IMR-90 (cell line): ENCODE data around the gene ATP10A. TPM values are rescaled to one million over a fixed set of nuclear protein-coding genes. Genes with fewer than 3 reads are reported as not detected.

Source experiments
- ATAC-seq: fragments of 200-7000 bp; cut with Tn5 transposase; 2 replicates; pipeline ENCODE4 v1.9.1; 2020; ENCODE audit warnings: low read depth, mild to moderate bottlenecking, moderate library complexity
- BruUV-seq: library from RNA; stranded (reverse); fragments of 400-500 nt; replicated peaks from 2 replicates; lab custom pipeline; 2021; lab: Mats Ljungman, UMichigan
- CTCF ChIA-PET: fragments of 300-600 bp; formaldehyde crosslinking; extraction: SDS; loops from one replicate; lab custom pipeline; 2021; ENCODE audit warnings: antibody characterized with exemption; lab: Yijun Ruan, JAX
- POLR2A ChIA-PET: fragments of 300-600 bp; sonication (Branson Sonifier 250); formaldehyde crosslinking; loops from one replicate; lab custom pipeline; 2022; ENCODE audit warnings: antibody characterized with exemption; ENCODE audit not compliant: unreplicated experiment; lab: Charles Lee
- DNase-seq: peaks from one replicate; pipeline ENCODE4 v3.0.0; 2013
- H2AFZ ChIP-seq: replicated peaks from 2 replicates; pipeline ENCODE3; 2013; ENCODE audit warnings: low read length, mild to moderate bottlenecking; ENCODE audit not compliant: poor library complexity
- H2AK5ac ChIP-seq: 2 replicates; pipeline ENCODE4 v1.6.1; 2013; ENCODE audit warnings: low read depth, low read length, inconsistent platforms
- H2AK9ac ChIP-seq: replicated peaks from 2 replicates; pipeline ENCODE3; 2013; ENCODE audit warnings: mild to moderate bottlenecking, low read depth, low read length, moderate library complexity; ENCODE audit not compliant: poor library complexity
- H2BK120ac ChIP-seq: 2 replicates; pipeline ENCODE4 v1.6.1; 2013; ENCODE audit warnings: low read depth, low read length, inconsistent platforms
- H2BK15ac ChIP-seq: 3 replicates; pipeline ENCODE4 v1.6.1; 2013; ENCODE audit warnings: low read depth, low read length, inconsistent platforms
- H2BK20ac ChIP-seq: 2 replicates; pipeline ENCODE4 v1.6.1; 2013; ENCODE audit warnings: low read depth, mild to moderate bottlenecking, inconsistent platforms, low read length, moderate library complexity
- H2BK5ac ChIP-seq: 2 replicates; pipeline ENCODE4 v1.6.1; 2013; ENCODE audit warnings: mild to moderate bottlenecking, low read depth, low read length, inconsistent platforms; ENCODE audit not compliant: poor library complexity, severe bottlenecking
- H3K14ac ChIP-seq: replicated peaks from 2 replicates; pipeline ENCODE4 v1.6.1; 2013; ENCODE audit warnings: low read depth, low read length, inconsistent platforms
- H3K18ac ChIP-seq: 2 replicates; pipeline ENCODE4 v1.6.1; 2013; ENCODE audit warnings: low read depth, low read length, control low read depth
- H3K23ac ChIP-seq: 2 replicates; pipeline ENCODE4 v1.6.1; 2013; ENCODE audit warnings: low read depth, low read length, inconsistent platforms
- H3K27ac ChIP-seq: 2 replicates; pipeline ENCODE4 v1.5.1; 2013; ENCODE audit warnings: mild to moderate bottlenecking, control low read depth, low read length; ENCODE audit not compliant: insufficient read depth
- H3K27me3 ChIP-seq: 2 replicates; pipeline ENCODE4 v1.6.1; 2013; ENCODE audit warnings: low read length; ENCODE audit not compliant: control insufficient read depth, insufficient read depth
- H3K36me3 ChIP-seq: 2 replicates; pipeline ENCODE4 v1.6.1; 2013; ENCODE audit warnings: low read length, mixed read lengths; ENCODE audit not compliant: control insufficient read depth, insufficient read depth
- H3K4ac ChIP-seq: 2 replicates; pipeline ENCODE4 v1.6.1; 2013; ENCODE audit warnings: low read depth, low read length, inconsistent platforms
- H3K4me1 ChIP-seq: 2 replicates; pipeline ENCODE4 v1.6.1; 2013; ENCODE audit warnings: low read length, mixed read lengths; ENCODE audit not compliant: control insufficient read depth, insufficient read depth
- H3K4me2 ChIP-seq: 2 replicates; pipeline ENCODE4 v1.6.1; 2013; ENCODE audit warnings: low read depth, mild to moderate bottlenecking, control low read depth, low read length, moderate library complexity
- H3K4me3 ChIP-seq: 2 replicates; pipeline ENCODE4 v1.5.1; 2013; ENCODE audit warnings: low read depth, mild to moderate bottlenecking, control low read depth, low read length, moderate library complexity; ENCODE audit not compliant: insufficient read depth
- H3K56ac ChIP-seq: 2 replicates; pipeline ENCODE4 v1.6.1; 2013; ENCODE audit warnings: low read length, inconsistent platforms; ENCODE audit not compliant: insufficient read depth; ENCODE audit errors: extremely low read depth
- H3K79me1 ChIP-seq, 2 experiments: 2 replicates each; pipeline ENCODE4 v1.6.1; 2013; ENCODE audit warnings: low read length in 2 of 2, inconsistent platforms in 1 of 2, low read depth in 1 of 2
- H3K9ac ChIP-seq: 2 replicates; pipeline ENCODE4 v1.6.1; 2013; ENCODE audit warnings: low read depth, low read length, control low read depth
- H3K9me1 ChIP-seq: 2 replicates; pipeline ENCODE4 v1.6.1; 2013; ENCODE audit warnings: low read length, inconsistent platforms; ENCODE audit not compliant: insufficient read depth
- H3K9me3 ChIP-seq: 2 replicates; pipeline ENCODE4 v1.6.1; 2013; ENCODE audit warnings: low read length; ENCODE audit not compliant: control insufficient read depth, insufficient read depth
- H4K20me1 ChIP-seq: 2 replicates; pipeline ENCODE4 v1.6.1; 2013; ENCODE audit warnings: low read length, inconsistent platforms; ENCODE audit not compliant: insufficient read depth
- H4K5ac ChIP-seq: 2 replicates; pipeline ENCODE4 v1.6.1; 2013; ENCODE audit warnings: mild to moderate bottlenecking, low read depth, low read length, control low read depth
- H4K8ac ChIP-seq, 2 experiments: 2 replicates each; pipeline ENCODE4 v1.6.1; 2013; ENCODE audit warnings: low read depth in 2 of 2, low read length in 2 of 2, control low read depth in 1 of 2, inconsistent platforms in 1 of 2
- H4K91ac ChIP-seq: 2 replicates; pipeline ENCODE4 v1.6.1; 2013; ENCODE audit warnings: low read depth, low read length, inconsistent platforms; ENCODE audit not compliant: insufficient read depth
- CEBPB ChIP-seq: IDR thresholded peaks from 2 replicates; pipeline ENCODE4 v1.6.1; 2012; ENCODE audit warnings: low read depth, low read length, improper control_type of control experiment
- FOS ChIP-seq: fragments of 150-350 bp; IDR thresholded peaks from 2 replicates; pipeline ENCODE4 v1.6.1; 2016; ENCODE audit warnings: low read depth, low read length
- MAZ ChIP-seq: IDR thresholded peaks from 2 replicates; pipeline ENCODE4 v1.6.1; 2012; ENCODE audit warnings: low read depth, mild to moderate bottlenecking, low read length, improper control_type of control experiment, moderate library complexity, borderline replicate concordance
- RAD21 ChIP-seq: IDR thresholded peaks from 2 replicates; pipeline ENCODE4 v1.6.1; 2012; ENCODE audit warnings: low read length, improper control_type of control experiment
- WGBS, 2 experiments: methylation state at CpG; one replicate each; pipeline versions ENCODE4 v1.1.5 to v1.1.7; 2013; ENCODE audit warnings: missing lambda C conversion rate in 2 of 2; ENCODE audit not compliant: insufficient read length in 1 of 2; ENCODE audit errors: extremely low coverage in 2 of 2; 5-methylcytosine and 5-hydroxymethylcytosine counted together
- dilution Hi-C: fragments of 300-500 bp; cut with HindIII; formaldehyde crosslinking; loops from one replicate; pipeline ENCODE4 v1.14.3; 2018; ENCODE audit warnings: low sequenced_read_pairs; ENCODE audit not compliant: unreplicated experiment
- in situ Hi-C: fragments of 300-500 bp; cut with MboI; formaldehyde crosslinking; loops from 3 replicates; pipeline ENCODE4 v1.14.3; 2019; ENCODE audit warnings: low sequenced_read_pairs, inconsistent platforms, mixed read lengths
- intact Hi-C: fragments of 100-400 bp; cut with micrococcal nuclease; formaldehyde crosslinking; loops from 2 replicates; pipeline ENCODE4 v1.10.0; 2022
- polyA plus RNA-seq, 3 experiments: library from polyadenylated mRNA; depleted of rRNA; stranded (reverse); fragments of >200 nt; gene quantifications; 2 replicates each; pipeline ENCODE4 v1.2.3, GENCODE V29; 2012; ENCODE audit warnings: low replicate concordance in 1 of 3
- total RNA-seq: library from RNA; depleted of rRNA; stranded (reverse); fragments of >200 nt; gene quantifications from 2 replicates; pipeline ENCODE4 v1.2.3, GENCODE V29; 2012

ATP10A gene
- total and polyA plus RNA-seq, 2 of the 4 experiments (the other 2 are of a cell fraction): 13.8 to 16.0 TPM

GRCh38 chr15:25738171-25738965, 124.8 kb downstream of the ATP10A start:
- H2AFZ ChIP-seq: no peak overlapping the region
- H3K4me3 ChIP-seq: no peak overlapping the region
- H3K4ac ChIP-seq: peak overlapping the region; percentile 24; the same call in 1 of the 2 replicates
- H3K9me3 ChIP-seq: no peaks in the 10 kb centered on the region
- no peaks in the 10 kb centered on the region for H3K27me3 ChIP-seq
- H3K4me1 ChIP-seq: peaks cover 13% of the 10 kb centered on the region
- DNase-seq (peak; percentile 46), ATAC-seq (no peak)
- in situ Hi-C loops (no loop called here), dilution Hi-C loops (no loop called here), intact Hi-C loops (loop anchor here (5.0 kb wide), 1 partner anchor 114 kb away; no protein-coding TSS in a partner anchor)
- H2BK20ac ChIP-seq: no peak overlapping the region
- H4K91ac ChIP-seq: no peak overlapping the region
- H3K14ac ChIP-seq: 0 out of 2 replicates have a peak overlapping the region, but pooled peaks have one; percentile 40
- no peak overlapping the region for H3K27ac ChIP-seq
- TF ChIP-seq RAD21 (no peak), MAZ (no peak), CEBPB (peak; percentile 99), FOS (no peak)
- no peak overlapping the region for H4K5ac ChIP-seq
- no peak overlapping the region for H3K23ac ChIP-seq
- H2BK120ac ChIP-seq: no peak overlapping the region
- ChIA-PET CTCF (interaction anchor here (1.0 to 1.1 kb wide), 2 partner anchors 11 to 195 kb away, joined by 3 read pairs; no protein-coding TSS in a partner anchor), POLR2A (no interaction called here)
- BruUV-seq: no TSS peak
- H2AK9ac ChIP-seq: no peak overlapping the region
- H3K18ac ChIP-seq: no peak overlapping the region
- H4K8ac ChIP-seq: no peak overlapping the region
- no peak overlapping the region for H3K56ac ChIP-seq
- peaks cover 19% of the 10 kb centered on the region for H3K9me1 ChIP-seq
- H2BK5ac ChIP-seq: no peak overlapping the region
- H2AK5ac ChIP-seq: peak overlapping the region; percentile 35; the same call in 1 of the 2 replicates
- no peak overlapping the region for H2BK15ac ChIP-seq
- no CpG with 5 or more reads among the region's 7 CpGs for WGBS, 2 experiments
- no peak overlapping the region for H3K9ac ChIP-seq
- no peak overlapping the region for H3K4me2 ChIP-seq
- H4K20me1 ChIP-seq: no peaks in the 10 kb centered on the region
- no peaks in the 10 kb centered on the region; the same call in 1 of the 2 replicates for H3K36me3 ChIP-seq
- peaks cover 17 to 58% of the 10 kb centered on the region in 2 experiments; a peak in 3 of 4 replicates for H3K79me1 ChIP-seq
